GM18520 (cell line): ENCODE measurements around the gene RIC8B.

Source experiments
- ATAC-seq: cut with Tn5 transposase; IDR thresholded peaks from one replicate; pipeline ENCODE4 v1.9.1; 2021; ENCODE audit not compliant: unreplicated experiment

RIC8B gene

DNA sequence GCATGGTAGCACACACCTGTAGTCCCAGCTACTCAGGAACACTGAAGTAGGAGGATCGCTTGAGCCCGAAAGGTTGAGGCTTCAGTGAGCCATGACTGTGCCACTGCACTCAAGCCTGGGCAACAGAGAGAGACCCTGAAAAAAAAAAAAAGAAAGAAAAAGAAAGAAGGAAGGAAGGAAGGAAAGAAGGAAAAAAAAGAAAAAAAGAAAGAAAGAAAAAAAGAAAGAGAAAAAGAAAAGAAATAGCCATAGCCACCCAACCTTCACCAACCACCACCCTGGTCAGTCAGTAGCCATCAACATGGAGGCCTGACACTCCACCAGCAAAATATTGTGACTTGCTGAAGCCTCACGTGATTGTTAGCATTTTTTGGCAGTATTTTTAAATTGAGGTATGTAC is 159.8 kb downstream of the RIC8B start:
- ATAC-seq: no peak
